HepG2 (cell line): ENCODE measurements around the gene VEGFB. TPM values are rescaled to one million over a fixed set of nuclear protein-coding genes. Genes with fewer than 3 reads are reported as not detected.

Source experiments
- AHDC1 ChIP-seq: sonication (generic); formaldehyde crosslinking; IDR thresholded peaks from 2 replicates; pipeline ENCODE4 v1.5.1; 2020; ENCODE audit warnings: mild to moderate bottlenecking, missing genetic modification reagents, borderline replicate concordance
- ATF3 ChIP-seq: sonication (generic); formaldehyde crosslinking; IDR thresholded peaks from 2 replicates; pipeline ENCODE4 v1.4.0; 2020; ENCODE audit warnings: missing genetic modification reagents
- BRCA1 ChIP-seq: sonication (generic); formaldehyde crosslinking; IDR thresholded peaks from 2 replicates; pipeline ENCODE4 v1.4.0; 2020; ENCODE audit warnings: missing genetic modification reagents
- CENPT ChIP-seq: sonication (generic); formaldehyde crosslinking; IDR thresholded peaks from 2 replicates; pipeline ENCODE4 v1.8.0; 2022; ENCODE audit warnings: low read depth, mild to moderate bottlenecking, moderate library complexity, missing genetic modification reagents
- CREB3 ChIP-seq: sonication (generic); formaldehyde crosslinking; IDR thresholded peaks from 2 replicates; pipeline ENCODE4 v1.5.0; 2020; ENCODE audit warnings: missing genetic modification reagents
- ELF1 ChIP-seq: sonication (generic); formaldehyde crosslinking; IDR thresholded peaks from 2 replicates; pipeline ENCODE4 v1.4.0; 2020; ENCODE audit warnings: missing genetic modification reagents
- GLMP ChIP-seq: sonication (generic); formaldehyde crosslinking; IDR thresholded peaks from 2 replicates; pipeline ENCODE4 v1.9.0; 2021; ENCODE audit warnings: missing genetic modification reagents, mild to moderate bottlenecking, borderline replicate concordance
- NFE2 ChIP-seq: sonication (generic); formaldehyde crosslinking; IDR thresholded peaks from 2 replicates; pipeline ENCODE4 v1.4.0; 2020; ENCODE audit warnings: missing genetic modification reagents
- NR2F2 ChIP-seq: IDR thresholded peaks from 2 replicates; pipeline ENCODE4 v1.6.1; 2012; ENCODE audit warnings: low read depth, inconsistent platforms, borderline replicate concordance
- REXO4 ChIP-seq: sonication (generic); formaldehyde crosslinking; IDR thresholded peaks from 2 replicates; pipeline ENCODE4 v1.8.0; 2022; ENCODE audit warnings: missing genetic modification reagents, mild to moderate bottlenecking, borderline replicate concordance
- RFXAP ChIP-seq: sonication (generic); formaldehyde crosslinking; IDR thresholded peaks from 2 replicates; pipeline ENCODE4 v1.4.0; 2020; ENCODE audit warnings: missing genetic modification reagents, borderline replicate concordance
- SAFB2 ChIP-seq: sonication (generic); formaldehyde crosslinking; IDR thresholded peaks from 2 replicates; pipeline ENCODE4 v1.5.1; 2020; ENCODE audit warnings: missing genetic modification reagents, low read depth, mild to moderate bottlenecking, borderline replicate concordance
- SATB2 ChIP-seq: sonication (generic); formaldehyde crosslinking; IDR thresholded peaks from 2 replicates; pipeline ENCODE4 v1.5.0; 2020; ENCODE audit warnings: missing genetic modification reagents
- SP4 ChIP-seq: sonication (generic); formaldehyde crosslinking; IDR thresholded peaks from 2 replicates; pipeline ENCODE4 v1.8.1; 2023; ENCODE audit warnings: mild to moderate bottlenecking, missing genetic modification reagents
- ZFP82 ChIP-seq: sonication (generic); formaldehyde crosslinking; IDR thresholded peaks from 2 replicates; pipeline ENCODE4 v1.5.1; 2020; ENCODE audit warnings: mild to moderate bottlenecking, missing genetic modification reagents, borderline replicate concordance
- ZNF121 ChIP-seq: sonication (generic); formaldehyde crosslinking; IDR thresholded peaks from 2 replicates; pipeline ENCODE4 v1.5.0; 2020; ENCODE audit warnings: mild to moderate bottlenecking, missing genetic modification reagents
- ZNF251 ChIP-seq: sonication (generic); formaldehyde crosslinking; IDR thresholded peaks from 2 replicates; pipeline ENCODE4 v1.9.0; 2021; ENCODE audit warnings: mild to moderate bottlenecking, missing genetic modification reagents
- ZNF333 ChIP-seq: sonication (generic); formaldehyde crosslinking; IDR thresholded peaks from 2 replicates; pipeline ENCODE4 v1.4.0; 2020; ENCODE audit warnings: mild to moderate bottlenecking, missing genetic modification reagents, borderline replicate concordance
- ZNF460 ChIP-seq: sonication (generic); formaldehyde crosslinking; IDR thresholded peaks from 2 replicates; pipeline ENCODE4 v1.5.1; 2020; ENCODE audit warnings: missing genetic modification reagents, mild to moderate bottlenecking, borderline replicate concordance
- polyA plus RNA-seq, 8 experiments: library from polyadenylated mRNA; depleted of rRNA in 3 of 8; stranded (reverse) in 7 of 8; unstranded in 1 of 8; fragments of >200 nt; fragmentation: Illumina TruSeq in 4 of 8; extraction: Trizol in 4 of 8; gene quantifications; 2 replicates each; pipeline versions ENCODE4 v1.2.1 to v1.2.3, GENCODE V29; 2011 to 2016; ENCODE audit warnings: low read depth in 4 of 8, missing spikeins in 1 of 8, mixed read lengths in 1 of 8; ENCODE audit not compliant: insufficient read depth in 1 of 8
- total RNA-seq, 5 experiments: library from RNA; depleted of rRNA; stranded (reverse); fragments of >200 nt; fragmentation: Illumina TruSeq; extraction: Trizol; gene quantifications; 2 replicates each; pipeline ENCODE4 v1.2.3, GENCODE V29; 2016; ENCODE audit warnings: low read depth in 1 of 5

The VEGFB gene
- total and polyA plus RNA-seq, 2 of the 13 experiments (the other 11 are each of a cell fraction or from before 2014, with no cell fraction given): 9.0 to 11.3 TPM

- TF ChIP-seq ATF3 (CRISPR knock-in tag) (no peak), NFE2 (CRISPR knock-in tag) (no peak), NR2F2 (no peak), ZNF121 (CRISPR knock-in tag) (no peak), AHDC1 (CRISPR knock-in tag) (no peak; the same call in 1 of the 2 replicates), SP4 (peak; percentile 70; the same call in 1 of the 2 replicates), ZFP82 (CRISPR knock-in tag) (no peak), ZNF460 (CRISPR knock-in tag) (no peak), ZNF251 (CRISPR knock-in tag) (no peak), ZNF333 (no peak), REXO4 (no peak), CENPT (CRISPR knock-in tag) (no peak), BRCA1 (CRISPR knock-in tag) (no peak), ELF1 (CRISPR knock-in tag) (peak; percentile 71), CREB3 (CRISPR knock-in tag) (0 out of 2 replicates have a peak, but pooled peaks have one; percentile 43), RFXAP (CRISPR knock-in tag) (peak; percentile 36), SATB2 (no peak; the same call in 1 of the 2 replicates), SAFB2 (CRISPR knock-in tag) (no peak), GLMP (CRISPR knock-in tag) (no peak)
These were observed 48.5 kb upstream of the VEGFB start, which contains the start of gene STIP1 (continued) for GRCh38 chr11:64185693-64186491.
